PC-9 (cell line): ENCODE results near the gene AOPEP.

Source experiments
- CTCF ChIP-seq: fragments of 200-600 bp; sonication (generic); conservative IDR thresholded peaks from 2 replicates; pipeline ENCODE4 v1.6.1; 2017; ENCODE audit warnings: mixed run types, antibody characterized with exemption, mild to moderate bottlenecking, moderate library complexity
- EZH2 ChIP-seq: fragments of 200-600 bp; sonication (generic); IDR thresholded peaks from 2 replicates; pipeline ENCODE4 v1.8.0; 2017; ENCODE audit warnings: antibody characterized with exemption, low read depth

DNA sequence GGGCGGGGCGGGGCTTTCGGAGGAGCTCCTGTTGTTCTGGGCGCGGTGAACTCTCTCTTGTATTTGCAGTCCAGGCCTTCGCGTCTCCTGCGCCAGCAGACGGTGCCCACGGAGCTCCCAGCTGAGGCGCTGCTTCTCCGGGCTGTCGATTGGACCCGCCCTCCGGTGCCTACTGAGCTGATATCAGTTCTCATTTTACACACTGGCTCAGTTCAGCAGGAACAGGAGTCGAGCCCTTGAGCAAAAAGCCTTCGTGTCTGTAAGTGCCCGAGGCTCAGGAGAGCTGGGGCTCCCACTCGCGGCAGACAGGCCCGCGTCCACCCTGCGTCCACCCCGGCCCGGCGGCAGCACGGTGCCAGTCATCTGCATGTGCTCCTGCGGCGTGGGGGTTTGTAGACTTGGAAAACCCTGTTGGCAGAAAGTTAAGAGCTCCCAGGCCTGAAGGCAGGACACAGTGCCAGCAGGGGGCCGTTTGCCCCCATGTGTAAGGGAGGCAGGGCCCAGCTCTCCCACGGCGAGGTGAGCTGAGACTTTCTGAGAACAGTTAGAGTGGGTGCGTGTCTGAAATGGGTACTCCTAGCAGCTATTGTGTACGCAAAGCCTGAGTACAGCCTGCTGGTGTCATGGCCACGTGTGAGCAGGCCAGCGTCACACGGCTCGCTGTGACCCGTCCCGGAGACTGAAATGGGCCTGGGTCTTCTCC, 359.5 kb downstream of the AOPEP start:
- TF ChIP-seq CTCF: no peak
- TF ChIP-seq EZH2: no peak
